ENCODE results near the gene TELO2.

TELO2 gene

GRCh38 chr16:1494711-1495110, 1.6 kb downstream of the TELO2 start:
- DNase-seq (ENCODE audit: insufficient read length) (no peak), FAIRE-seq (no peak)
- TF ChIP-seq TAF1 (IDR thresholded peaks at IDR 0.05; ENCODE audit: borderline replicate concordance, low read depth, low read length) (no peak), POLR2AphosphoS5 (IDR thresholded peaks at IDR 0.05; ENCODE audit: low read depth, low read length) (no peak), POLR2A (IDR thresholded peaks at IDR 0.05; ENCODE audit: low read depth, low read length) (no peak)

- FAIRE-seq, result no peak
- no peak for DNase-seq (ENCODE audit: insufficient read length)
- TF ChIP-seq TAF1 (IDR thresholded peaks at IDR 0.05; ENCODE audit: borderline replicate concordance, low read depth, low read length) (no peak), POLR2AphosphoS5 (IDR thresholded peaks at IDR 0.05; ENCODE audit: low read depth, low read length) (no peak), POLR2A (IDR thresholded peaks at IDR 0.05; ENCODE audit: low read depth, low read length) (no peak)
Observed at GRCh38 chr16:1495211-1495888, 2.2 kb downstream of the TELO2 start.

GRCh38 chr16:1495889-1496262, 2.7 kb downstream of the TELO2 start:
- DNase-seq (ENCODE audit: insufficient read length) (no peak), FAIRE-seq (no peak)
- no peak for TF ChIP-seq POLR2A (IDR thresholded peaks at IDR 0.05; ENCODE audit: low read depth, low read length)
- TF ChIP-seq POLR2AphosphoS5 (IDR thresholded peaks at IDR 0.05; ENCODE audit: low read depth, low read length), result no peak
- no peak for TF ChIP-seq TAF1 (IDR thresholded peaks at IDR 0.05; ENCODE audit: borderline replicate concordance, low read depth, low read length)

GRCh38 chr16:1496464-1496863, 3.3 kb downstream of the TELO2 start:
- no peak for TF ChIP-seq TAF1 (IDR thresholded peaks at IDR 0.05; ENCODE audit: borderline replicate concordance, low read depth, low read length)
- no peak for TF ChIP-seq POLR2AphosphoS5 (IDR thresholded peaks at IDR 0.05; ENCODE audit: low read depth, low read length)
- no peak for TF ChIP-seq POLR2A (IDR thresholded peaks at IDR 0.05; ENCODE audit: low read depth, low read length)
- FAIRE-seq (no peak), DNase-seq (ENCODE audit: insufficient read length) (no peak)

GRCh38 chr16:1497014-1497598, 3.9 kb downstream of the TELO2 start:
- TF ChIP-seq POLR2A (IDR thresholded peaks at IDR 0.05; ENCODE audit: low read depth, low read length) (no peak), POLR2AphosphoS5 (IDR thresholded peaks at IDR 0.05; ENCODE audit: low read depth, low read length) (no peak), TAF1 (IDR thresholded peaks at IDR 0.05; ENCODE audit: borderline replicate concordance, low read depth, low read length) (no peak)
- FAIRE-seq, result no peak

GRCh38 chr16:1498899-1499676, 5.9 kb downstream of the TELO2 start:
- DNase-seq (ENCODE audit: insufficient read length) (no peak), FAIRE-seq (no peak)
- no peak for TF ChIP-seq POLR2A (IDR thresholded peaks at IDR 0.05; ENCODE audit: low read depth, low read length)
- no peak for TF ChIP-seq POLR2AphosphoS5 (IDR thresholded peaks at IDR 0.05; ENCODE audit: low read depth, low read length)
- TF ChIP-seq TAF1 (IDR thresholded peaks at IDR 0.05; ENCODE audit: borderline replicate concordance, low read depth, low read length), result no peak

More at GRCh38 chr16:1497014-1497598, 3.9 kb downstream of the TELO2 start:
- no peak for DNase-seq (ENCODE audit: insufficient read length)

- DNase-seq (ENCODE audit: insufficient read length), result no peak
- TF ChIP-seq TAF1 (IDR thresholded peaks at IDR 0.05; ENCODE audit: borderline replicate concordance, low read depth, low read length) (no peak), POLR2AphosphoS5 (IDR thresholded peaks at IDR 0.05; ENCODE audit: low read depth, low read length) (no peak), POLR2A (IDR thresholded peaks at IDR 0.05; ENCODE audit: low read depth, low read length) (no peak)
- no peak for FAIRE-seq
Observed at GRCh38 chr16:1499756-1500464, 6.8 kb downstream of the TELO2 start.

- FAIRE-seq (no peak), DNase-seq (ENCODE audit: insufficient read length) (no peak)
- TF ChIP-seq POLR2AphosphoS5 (IDR thresholded peaks at IDR 0.05; ENCODE audit: low read depth, low read length), result no peak
- no peak for TF ChIP-seq TAF1 (IDR thresholded peaks at IDR 0.05; ENCODE audit: borderline replicate concordance, low read depth, low read length)
- no peak for TF ChIP-seq POLR2A (IDR thresholded peaks at IDR 0.05; ENCODE audit: low read depth, low read length)
Observed at GRCh38 chr16:1500465-1501150, 7.4 kb downstream of the TELO2 start.

GRCh38 chr16:1501630-1502029, 8.5 kb downstream of the TELO2 start:
- DNase-seq (ENCODE audit: insufficient read length), result no peak
- no peak for TF ChIP-seq POLR2A (IDR thresholded peaks at IDR 0.05; ENCODE audit: low read depth, low read length)
- TF ChIP-seq TAF1 (IDR thresholded peaks at IDR 0.05; ENCODE audit: borderline replicate concordance, low read depth, low read length), result no peak
- TF ChIP-seq POLR2AphosphoS5 (IDR thresholded peaks at IDR 0.05; ENCODE audit: low read depth, low read length), result no peak
- no peak for FAIRE-seq

GRCh38 chr16:1502092-1503004, 9.2 kb downstream of the TELO2 start:
- no peak for TF ChIP-seq POLR2A (IDR thresholded peaks at IDR 0.05; ENCODE audit: low read depth, low read length)
- TF ChIP-seq POLR2AphosphoS5 (IDR thresholded peaks at IDR 0.05; ENCODE audit: low read depth, low read length), result no peak
- no peak for DNase-seq (ENCODE audit: insufficient read length)
- no peak for FAIRE-seq

Data from GM12892 (cell line).